ENCODE data around the gene HCST.

The HCST gene

DNA sequence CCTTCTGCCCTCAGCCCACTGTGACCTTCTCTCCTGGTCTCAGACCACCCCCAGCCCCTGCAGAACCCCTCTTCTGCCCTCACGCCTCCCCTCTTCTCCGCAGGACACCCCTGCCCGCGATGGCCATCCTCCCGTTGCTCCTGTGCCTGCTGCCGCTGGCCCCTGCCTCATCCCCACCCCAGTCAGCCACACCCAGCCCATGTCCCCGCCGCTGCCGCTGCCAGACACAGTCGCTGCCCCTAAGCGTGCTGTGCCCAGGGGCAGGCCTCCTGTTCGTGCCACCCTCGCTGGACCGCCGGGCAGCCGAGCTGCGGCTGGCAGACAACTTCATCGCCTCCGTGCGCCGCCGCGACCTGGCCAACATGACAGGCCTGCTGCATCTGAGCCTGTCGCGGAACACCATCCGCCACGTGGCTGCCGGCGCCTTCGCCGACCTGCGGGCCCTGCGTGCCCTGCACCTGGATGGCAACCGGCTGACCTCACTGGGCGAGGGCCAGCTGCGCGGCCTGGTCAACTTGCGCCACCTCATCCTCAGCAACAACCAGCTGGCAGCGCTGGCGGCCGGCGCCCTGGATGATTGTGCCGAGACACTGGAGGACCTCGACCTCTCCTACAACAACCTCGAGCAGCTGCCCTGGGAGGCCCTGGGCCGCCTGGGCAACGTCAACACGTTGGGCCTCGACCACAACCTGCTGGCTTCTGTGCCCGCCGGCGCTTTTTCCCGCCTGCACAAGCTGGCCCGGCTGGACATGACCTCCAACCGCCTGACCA lies 37.2 kb downstream of the HCST start:
- no peak for DNase-seq

- no peak for DNase-seq
Observed at GRCh38 chr19:35940078-35940775, 37.9 kb downstream of the HCST start.

DNA sequence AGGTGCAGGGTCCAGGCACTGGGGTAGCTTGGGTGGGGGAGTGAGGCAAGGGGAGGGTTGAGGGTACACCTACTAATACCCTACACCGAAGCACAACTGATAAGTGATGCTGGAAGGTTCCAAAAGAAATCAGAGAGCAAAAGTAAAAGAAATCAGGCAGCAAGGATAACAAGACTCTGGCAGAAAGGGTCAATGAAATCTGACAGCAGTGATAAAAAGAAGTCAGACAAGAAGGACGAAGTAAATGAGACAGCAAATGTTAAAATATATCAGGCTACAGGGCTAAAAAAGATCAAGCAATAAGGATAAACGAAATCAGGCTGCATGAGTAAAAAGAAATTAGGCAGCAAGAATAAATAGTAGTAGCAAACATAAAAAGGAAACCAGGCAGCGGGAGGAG lies 38.5 kb downstream of the HCST start:
- no peak for DNase-seq

DNA sequence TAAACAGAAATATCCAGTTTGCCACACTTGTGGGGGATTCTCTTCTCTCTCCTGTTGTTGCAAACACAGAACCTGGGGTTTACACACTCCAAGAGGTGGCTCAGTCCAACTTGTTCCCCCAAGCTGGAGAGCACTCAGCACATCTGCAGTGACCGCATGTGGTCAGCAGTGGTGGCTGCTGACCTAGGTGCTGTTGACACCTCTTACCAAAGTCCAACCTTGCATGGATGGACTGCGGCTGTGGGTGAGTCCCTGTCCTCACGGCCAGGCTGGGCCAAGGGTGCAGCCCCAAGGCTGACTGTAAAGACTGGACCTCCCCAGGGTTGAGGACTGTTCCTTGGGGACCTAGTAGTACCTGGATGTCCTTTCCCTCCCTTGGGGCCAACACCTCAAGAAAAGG lies 39.9 kb downstream of the HCST start:
- DNase-seq, result no peak

DNA sequence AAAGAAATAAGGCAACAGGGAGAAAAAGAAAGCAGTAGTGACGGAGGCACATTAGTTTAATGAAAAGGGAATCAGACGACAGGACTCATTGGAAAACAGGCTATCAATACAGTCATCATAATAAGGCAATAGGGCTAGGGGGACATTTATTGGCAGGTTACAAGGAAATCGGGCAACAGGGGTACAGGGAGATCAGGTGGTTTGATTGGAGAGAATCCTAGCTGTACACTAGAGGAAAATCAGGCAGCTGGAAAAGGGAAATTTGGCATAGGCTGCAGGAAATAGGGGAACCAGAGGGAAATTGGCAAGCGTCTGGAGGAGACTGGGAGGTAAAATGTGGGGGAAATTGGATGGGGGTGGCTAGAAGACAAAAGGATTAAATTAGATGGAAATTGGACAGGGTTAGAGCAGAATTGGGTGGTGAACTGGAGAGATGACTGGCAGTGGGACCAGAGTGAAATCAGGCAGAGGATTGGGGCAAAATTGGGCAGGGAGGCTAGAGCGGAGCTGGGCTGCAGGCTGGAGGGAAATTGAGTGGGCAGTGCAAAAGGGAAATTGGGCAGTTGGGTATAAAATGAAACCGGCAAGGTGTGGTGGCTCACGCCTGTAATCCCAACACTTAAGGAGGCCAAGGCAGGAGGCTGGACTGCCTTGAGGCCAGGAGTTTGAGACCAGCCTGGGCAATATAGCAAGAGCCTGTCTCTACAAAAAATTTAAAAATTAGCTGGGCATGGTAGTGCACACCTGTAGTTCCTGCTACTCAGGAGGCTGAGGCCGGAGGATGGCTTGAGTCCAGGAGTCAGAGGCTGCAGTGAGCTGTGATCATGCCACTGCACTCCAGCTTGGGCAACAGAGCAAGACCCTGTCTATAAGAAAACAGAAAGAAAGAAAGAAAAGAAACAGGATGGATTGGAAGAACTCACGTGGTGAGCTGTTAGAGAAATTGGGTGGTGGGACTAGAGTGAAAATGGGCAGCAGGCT lies 41.3 kb downstream of the HCST start:
- DNase-seq, result no peak

- DNase-seq, result no peak
Observed at GRCh38 chr19:35944556-35944955, 42.2 kb downstream of the HCST start.

- no peak for DNase-seq
Observed at GRCh38 chr19:35945121-35945790, 42.9 kb downstream of the HCST start.

- no peak for DNase-seq
Observed at GRCh38 chr19:35946203-35946602, 43.9 kb downstream of the HCST start.

GRCh38 chr19:35949131-35949530 lies 46.8 kb downstream of the HCST start:
- DNase-seq, result no peak

All from activated T-cell treated with anti-CD3 and anti-CD28 coated beads, Interleukin-2, amount 50 U/mL, for 1 hour (primary cell).